Measurements from ENCODE around the gene SLC13A4.
"Not testable (repeated sequence)": the region's sequence is repeated elsewhere in the genome, so short reads cannot be mapped to it uniquely, and the experiment has no call there.

The SLC13A4 gene

GRCh38 chr7:135692606-135693005 is 35.4 kb downstream of the SLC13A4 start:
- not testable (repeated sequence) for H3K79me1 ChIP-seq (ENCODE audit: low read length); H3K4ac ChIP-seq (ENCODE audit: low read depth, low read length); H3K9me3 ChIP-seq (ENCODE audit: insufficient read depth, low read depth, low read length); H3K14ac ChIP-seq (ENCODE audit: low read length); H4K12ac ChIP-seq (ENCODE audit: low read depth, low read length); H3K27me3 ChIP-seq (ENCODE audit: insufficient read depth, low read length); H2BK12ac ChIP-seq (ENCODE audit: low read length); H3K4me2 ChIP-seq (ENCODE audit: low read length); H2BK120ac ChIP-seq (ENCODE audit: insufficient read depth, low read length, poor library complexity); H4K8ac ChIP-seq (ENCODE audit: low read depth, low read length); H3K18ac ChIP-seq (ENCODE audit: low read length); H4K91ac ChIP-seq (ENCODE audit: low read depth, low read length); H2AFZ ChIP-seq (ENCODE audit: insufficient read depth, low read length, poor library complexity); H3K27ac ChIP-seq (ENCODE audit: low read depth, low read length); H3K4me3 ChIP-seq (ENCODE audit: low read depth, low read length); DNase-seq; H3K23ac ChIP-seq (ENCODE audit: low read length); H3K79me2 ChIP-seq (ENCODE audit: control insufficient read depth, insufficient read depth, low read length, poor library complexity); H2AK5ac ChIP-seq (ENCODE audit: low read length); H3K9ac ChIP-seq (ENCODE audit: low read length); H2BK5ac ChIP-seq (ENCODE audit: low read depth, low read length, poor library complexity)
- no CpG with 5 or more reads among the region's 7 CpGs for WGBS (ENCODE audit: extremely low coverage, insufficient coverage, insufficient read length)
- peaks cover 5 to 10% of the 10 kb centered on the region in 2 experiments for H3K4me1 ChIP-seq (ENCODE audit: control insufficient read depth in 1 of 2, insufficient read depth in 2 of 2, low read length in 2 of 2)
- H3K36me3 ChIP-seq (ENCODE audit: control insufficient read depth in 1 of 2, insufficient read depth in 2 of 2, low read length in 2 of 2), result peaks cover 13 to 22% of the 10 kb centered on the region in 2 experiments

- Histone ChIP-seq H4K12ac (ENCODE audit: low read depth, low read length) (no peak overlapping the region), H3K14ac (ENCODE audit: low read length) (no peak overlapping the region), H2BK12ac (ENCODE audit: low read length) (no peak overlapping the region), H3K9ac (ENCODE audit: low read length) (no peak overlapping the region), H3K4me3 (ENCODE audit: low read depth, low read length) (no peak overlapping the region), H3K9me3 (ENCODE audit: insufficient read depth, low read depth, low read length) (no peaks in the 10 kb centered on the region), H3K4me2 (ENCODE audit: low read length) (no peak overlapping the region), H2BK5ac (ENCODE audit: low read depth, low read length, poor library complexity) (no peak overlapping the region), H3K4me1 (ENCODE audit: control insufficient read depth in 1 of 2, insufficient read depth in 2 of 2, low read length in 2 of 2) (peaks cover 2 to 6% of the 10 kb centered on the region in 2 experiments), H2BK120ac (ENCODE audit: insufficient read depth, low read length, poor library complexity) (no peak overlapping the region), H2AK5ac (ENCODE audit: low read length) (no peak overlapping the region), H3K79me2 (ENCODE audit: control insufficient read depth, insufficient read depth, low read length, poor library complexity) (no peaks in the 10 kb centered on the region), H3K27ac (ENCODE audit: low read depth, low read length) (no peak overlapping the region), H3K18ac (ENCODE audit: low read length) (no peak overlapping the region), H3K23ac (ENCODE audit: low read length) (no peak overlapping the region), H3K36me3 (ENCODE audit: control insufficient read depth in 1 of 2, insufficient read depth in 2 of 2, low read length in 2 of 2) (peaks cover 13 to 22% of the 10 kb centered on the region in 2 experiments), H3K79me1 (ENCODE audit: low read length) (peaks cover 1% of the 10 kb centered on the region), H4K91ac (ENCODE audit: low read depth, low read length) (no peak overlapping the region), H3K4ac (ENCODE audit: low read depth, low read length) (no peak overlapping the region), H3K27me3 (ENCODE audit: insufficient read depth, low read length) (no peaks in the 10 kb centered on the region), H2AFZ (ENCODE audit: insufficient read depth, low read length, poor library complexity) (no peak overlapping the region), H4K8ac (ENCODE audit: low read depth, low read length) (no peak overlapping the region)
- no peak for DNase-seq
- no CpG with 5 or more reads among the region's 3 CpGs for WGBS (ENCODE audit: extremely low coverage, insufficient coverage, insufficient read length)
These were observed 35.9 kb downstream of the SLC13A4 start for GRCh38 chr7:135692055-135692454.

- Histone ChIP-seq H3K36me3 (ENCODE audit: control insufficient read depth in 1 of 2, insufficient read depth in 2 of 2, low read length in 2 of 2) (peaks cover 15 to 22% of the 10 kb centered on the region in 2 experiments), H2BK5ac (ENCODE audit: low read depth, low read length, poor library complexity) (no peak overlapping the region), H3K4me2 (ENCODE audit: low read length) (no peak overlapping the region), H3K14ac (ENCODE audit: low read length) (no peak overlapping the region), H4K12ac (ENCODE audit: low read depth, low read length) (no peak overlapping the region), H3K23ac (ENCODE audit: low read length) (no peak overlapping the region), H3K79me2 (ENCODE audit: control insufficient read depth, insufficient read depth, low read length, poor library complexity) (no peaks in the 10 kb centered on the region), H3K4ac (ENCODE audit: low read depth, low read length) (no peak overlapping the region), H3K79me1 (ENCODE audit: low read length) (peaks cover 5% of the 10 kb centered on the region), H3K18ac (ENCODE audit: low read length) (no peak overlapping the region), H2BK120ac (ENCODE audit: insufficient read depth, low read length, poor library complexity) (no peak overlapping the region), H3K27ac (ENCODE audit: low read depth, low read length) (no peak overlapping the region), H2AFZ (ENCODE audit: insufficient read depth, low read length, poor library complexity) (no peak overlapping the region), H4K8ac (ENCODE audit: low read depth, low read length) (no peak overlapping the region), H3K9me3 (ENCODE audit: insufficient read depth, low read depth, low read length) (no peaks in the 10 kb centered on the region), H3K4me1 (ENCODE audit: control insufficient read depth in 1 of 2, insufficient read depth in 2 of 2, low read length in 2 of 2) (peaks cover 3 to 7% of the 10 kb centered on the region in 2 experiments), H4K91ac (ENCODE audit: low read depth, low read length) (peak overlapping the region; percentile 5), H2BK12ac (ENCODE audit: low read length) (no peak overlapping the region), H2AK5ac (ENCODE audit: low read length) (no peak overlapping the region), H3K27me3 (ENCODE audit: insufficient read depth, low read length) (no peaks in the 10 kb centered on the region), H3K9ac (ENCODE audit: low read length) (no peak overlapping the region), H3K4me3 (ENCODE audit: low read depth, low read length) (no peak overlapping the region)
- WGBS (ENCODE audit: extremely low coverage, insufficient coverage, insufficient read length), result no CpG with 5 or more reads among the region's 3 CpGs
- DNase-seq, result peak in 1 of 2 donors; percentile 35
These were observed 37.4 kb downstream of the SLC13A4 start for GRCh38 chr7:135690566-135690965.

GRCh38 chr7:135687466-135687865 is 40.5 kb downstream of the SLC13A4 start:
- Histone ChIP-seq H3K27ac (ENCODE audit: low read depth, low read length) (no peak overlapping the region), H2AK5ac (ENCODE audit: low read length) (no peak overlapping the region), H4K12ac (ENCODE audit: low read depth, low read length) (no peak overlapping the region), H3K4ac (ENCODE audit: low read depth, low read length) (no peak overlapping the region), H3K79me2 (ENCODE audit: control insufficient read depth, insufficient read depth, low read length, poor library complexity) (no peaks in the 10 kb centered on the region), H2BK12ac (ENCODE audit: low read length) (no peak overlapping the region), H4K91ac (ENCODE audit: low read depth, low read length) (no peak overlapping the region), H2BK5ac (ENCODE audit: low read depth, low read length, poor library complexity) (no peak overlapping the region), H2AFZ (ENCODE audit: insufficient read depth, low read length, poor library complexity) (no peak overlapping the region), H4K8ac (ENCODE audit: low read depth, low read length) (no peak overlapping the region), H3K4me1 (ENCODE audit: control insufficient read depth in 1 of 2, insufficient read depth in 2 of 2, low read length in 2 of 2) (peaks cover 15 to 27% of the 10 kb centered on the region in 2 experiments), H2BK120ac (ENCODE audit: insufficient read depth, low read length, poor library complexity) (no peak overlapping the region), H3K4me3 (ENCODE audit: low read depth, low read length) (no peak overlapping the region), H3K36me3 (ENCODE audit: control insufficient read depth in 1 of 2, insufficient read depth in 2 of 2, low read length in 2 of 2) (peaks cover 10 to 19% of the 10 kb centered on the region in 2 experiments), H3K27me3 (ENCODE audit: insufficient read depth, low read length) (no peaks in the 10 kb centered on the region), H3K4me2 (ENCODE audit: low read length) (no peak overlapping the region), H3K9ac (ENCODE audit: low read length) (no peak overlapping the region), H3K14ac (ENCODE audit: low read length) (no peak overlapping the region), H3K18ac (ENCODE audit: low read length) (no peak overlapping the region), H3K23ac (ENCODE audit: low read length) (no peak overlapping the region), H3K9me3 (ENCODE audit: insufficient read depth, low read depth, low read length) (no peaks in the 10 kb centered on the region), H3K79me1 (ENCODE audit: low read length) (peaks cover 18% of the 10 kb centered on the region)
- no CpG with 5 or more reads among the region's 1 CpG for WGBS (ENCODE audit: extremely low coverage, insufficient coverage, insufficient read length)
- no peak for DNase-seq
